GM12873 (cell line): ENCODE data around the gene EYS.
A peak's percentile ranks its signal among the peaks of the same experiment; 100 is the strongest.

Source experiments
- CTCF ChIP-seq: IDR thresholded peaks from 2 replicates; pipeline ENCODE4 v1.5.1; 2012; ENCODE audit warnings: low read depth, mild to moderate bottlenecking, moderate library complexity, low read length, control low read depth; ENCODE audit not compliant: insufficient read depth; ENCODE audit errors: missing control alignments

EYS gene

GRCh38 chr6:65650086-65650485 is 56.9 kb downstream of the EYS start:
- TF ChIP-seq CTCF: no peak

DNA sequence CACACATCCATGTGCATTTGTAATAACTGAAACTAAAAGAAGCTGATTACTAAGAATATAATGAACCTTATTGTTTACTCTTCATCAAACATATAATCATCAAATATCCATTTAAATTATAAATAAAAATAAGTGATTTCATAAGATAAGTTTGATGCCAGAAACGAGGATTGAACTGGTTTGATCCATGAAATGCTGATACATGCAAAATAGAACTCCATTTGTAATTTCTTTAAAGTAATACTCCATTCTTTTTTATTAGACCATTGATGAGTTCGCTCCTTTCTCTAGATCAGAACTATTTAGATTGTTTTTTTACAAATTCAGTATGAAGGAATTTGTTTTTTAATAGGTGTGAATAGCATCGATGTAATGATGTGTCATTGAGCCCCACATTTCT is 57.6 kb downstream of the EYS start:
- TF ChIP-seq CTCF: no peak

DNA sequence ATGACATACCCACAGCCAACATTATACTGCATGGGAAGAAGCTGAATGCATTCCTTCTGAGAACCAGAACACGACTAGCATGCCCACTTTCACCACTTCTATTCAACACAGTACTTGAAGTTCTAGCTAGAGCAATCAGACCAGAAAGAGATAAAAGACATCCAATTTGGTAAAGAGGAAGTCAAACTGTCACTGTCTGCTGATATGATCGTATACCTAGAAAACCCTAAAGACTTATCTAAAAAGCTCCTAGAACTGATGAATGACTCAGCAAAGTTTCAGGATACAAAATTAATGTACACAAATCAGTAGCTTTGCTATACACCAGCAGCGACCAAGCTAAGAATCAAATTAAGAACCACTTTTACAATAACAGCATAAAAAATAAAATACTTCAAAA is 60.5 kb downstream of the EYS start:
- no peak for TF ChIP-seq CTCF

GRCh38 chr6:65642776-65643175 is 64.2 kb downstream of the EYS start:
- TF ChIP-seq CTCF: no peak

- peak; percentile 15 for TF ChIP-seq CTCF
Observed at GRCh38 chr6:65638047-65638831, 68.8 kb downstream of the EYS start.

DNA sequence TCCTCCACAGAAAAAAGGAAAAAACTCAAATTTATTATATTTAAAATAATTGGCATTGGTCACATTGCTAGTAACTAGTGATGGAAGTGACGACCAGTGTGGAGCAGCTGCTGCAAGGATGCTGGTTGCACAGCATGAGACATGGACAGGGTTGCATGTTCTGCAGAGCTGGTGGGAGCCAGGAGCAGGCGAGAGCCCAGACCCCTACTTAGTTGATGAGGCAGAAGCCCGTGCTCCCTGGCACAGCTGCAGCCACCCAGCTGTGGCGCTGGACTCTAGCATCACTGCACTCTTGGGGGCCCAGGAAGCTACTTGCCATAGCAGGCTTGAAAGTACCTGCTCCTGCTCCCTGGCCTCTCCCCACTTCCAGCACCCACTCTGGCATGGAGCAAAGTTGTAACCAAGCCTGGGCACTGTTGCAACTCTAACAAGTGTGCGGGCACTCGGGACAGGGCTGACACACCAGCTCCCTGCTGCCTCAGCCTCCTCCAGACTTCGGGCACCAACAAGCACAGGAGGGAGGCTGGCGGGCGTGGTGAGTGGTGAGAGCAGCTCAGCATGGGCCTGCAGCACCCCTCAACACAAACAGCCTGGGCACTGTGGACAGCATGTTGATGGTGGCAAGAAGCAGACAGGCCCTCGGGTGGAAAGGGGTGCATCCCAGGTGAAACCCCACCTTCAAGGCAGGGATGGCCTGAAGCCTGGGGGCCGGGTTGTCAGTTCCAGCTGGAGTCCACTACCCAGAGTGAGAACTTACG is 69.6 kb downstream of the EYS start:
- no peak for TF ChIP-seq CTCF

DNA sequence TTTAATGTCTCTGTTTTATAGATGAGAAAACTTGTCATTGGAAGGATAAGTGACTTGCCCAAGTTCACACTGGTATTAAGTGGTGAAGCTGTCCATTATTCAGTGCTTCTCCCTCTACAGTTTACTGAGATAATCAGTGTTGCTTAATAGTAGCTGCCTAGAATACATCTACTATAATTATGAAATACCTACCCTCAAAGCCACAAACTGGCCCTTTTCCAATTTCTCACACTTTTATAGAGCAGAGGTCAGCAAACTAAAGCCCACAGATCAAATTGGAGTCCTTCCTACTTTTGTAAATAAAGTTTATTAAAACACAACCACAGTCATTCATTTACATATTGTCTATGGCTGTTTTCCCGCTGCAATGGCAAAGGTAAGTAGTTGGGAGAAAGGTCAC is 73.5 kb downstream of the EYS start:
- no peak for TF ChIP-seq CTCF
